IPS-18a (cell line): ENCODE results near the gene ESPN.
A peak's percentile ranks its signal among the peaks of the same experiment; 100 is the strongest.
"Not testable (repeated sequence)": the region's sequence is repeated elsewhere in the genome, so short reads cannot be mapped to it uniquely, and the experiment has no call there.

ENCODE experiments used
- H3K27ac ChIP-seq: one replicate; pipeline ENCODE4 v1.5.1; 2013; ENCODE audit warnings: low read length
- H3K27me3 ChIP-seq: one replicate; pipeline ENCODE4 v1.6.1; 2013; ENCODE audit warnings: mild to moderate bottlenecking, low read length; ENCODE audit not compliant: control insufficient read depth, insufficient read depth
- H3K36me3 ChIP-seq: one replicate; pipeline ENCODE4 v1.6.1; 2013; ENCODE audit warnings: low read depth, low read length; ENCODE audit not compliant: control insufficient read depth
- H3K4me1 ChIP-seq: one replicate; pipeline ENCODE4 v1.6.1; 2013; ENCODE audit warnings: low read depth, low read length; ENCODE audit not compliant: control insufficient read depth
- H3K4me3 ChIP-seq: one replicate; pipeline ENCODE4 v1.5.1; 2013; ENCODE audit warnings: low read length
- H3K9ac ChIP-seq: one replicate; pipeline ENCODE4 v1.6.1; 2013; ENCODE audit warnings: mild to moderate bottlenecking, low read length, moderate library complexity
- H3K9me3 ChIP-seq: one replicate; pipeline ENCODE4 v1.6.1; 2013; ENCODE audit warnings: low read depth, low read length; ENCODE audit not compliant: control insufficient read depth

Gene ESPN

GRCh38 chr1:6435129-6435528, 10.6 kb downstream of the ESPN start:
- no peak overlapping the region for H3K9ac ChIP-seq
- H3K36me3 ChIP-seq, result no peaks in the 10 kb centered on the region
- no peak overlapping the region for H3K27ac ChIP-seq
- no peaks in the 10 kb centered on the region for H3K4me1 ChIP-seq
- H3K4me3 ChIP-seq, result no peak overlapping the region
- H3K9me3 ChIP-seq, result no peaks in the 10 kb centered on the region
- H3K27me3 ChIP-seq, result peaks cover 12% of the 10 kb centered on the region

- no peaks in the 10 kb centered on the region for H3K4me1 ChIP-seq
- H3K36me3 ChIP-seq, result no peaks in the 10 kb centered on the region
- H3K9ac ChIP-seq, result no peak overlapping the region
- H3K4me3 ChIP-seq, result no peak overlapping the region
- no peak overlapping the region for H3K27ac ChIP-seq
- peaks cover 12% of the 10 kb centered on the region for H3K27me3 ChIP-seq
- no peaks in the 10 kb centered on the region for H3K9me3 ChIP-seq
These were observed 11.0 kb downstream of the ESPN start for GRCh38 chr1:6435547-6435946.

- H3K4me3 ChIP-seq, H3K9me3 ChIP-seq, H3K27ac ChIP-seq, H3K36me3 ChIP-seq, H3K4me1 ChIP-seq, H3K9ac ChIP-seq: not testable (repeated sequence)
- peaks cover 18% of the 10 kb centered on the region for H3K27me3 ChIP-seq
These were observed 11.7 kb downstream of the ESPN start for GRCh38 chr1:6436277-6436676.

- not testable (repeated sequence) for H3K27ac ChIP-seq, H3K4me1 ChIP-seq, H3K36me3 ChIP-seq, H3K9ac ChIP-seq, H3K9me3 ChIP-seq, H3K4me3 ChIP-seq
- peaks cover 26% of the 10 kb centered on the region for H3K27me3 ChIP-seq
These were observed 12.6 kb downstream of the ESPN start for GRCh38 chr1:6437012-6437700.

- Histone ChIP-seq H3K27ac (no peak overlapping the region), H3K27me3 (peaks cover 26% of the 10 kb centered on the region), H3K36me3 (no peaks in the 10 kb centered on the region), H3K4me1 (no peaks in the 10 kb centered on the region), H3K4me3 (no peak overlapping the region), H3K9me3 (no peaks in the 10 kb centered on the region), H3K9ac (no peak overlapping the region)
These were observed 13.5 kb downstream of the ESPN start for GRCh38 chr1:6438047-6438525.

- Histone ChIP-seq H3K9me3 (no peaks in the 10 kb centered on the region), H3K27me3 (peaks cover 26% of the 10 kb centered on the region), H3K36me3 (no peaks in the 10 kb centered on the region), H3K4me1 (no peaks in the 10 kb centered on the region), H3K27ac (no peak overlapping the region), H3K9ac (no peak overlapping the region), H3K4me3 (peak overlapping the region; percentile 37)
These were observed 15.9 kb downstream of the ESPN start for GRCh38 chr1:6440198-6441126.

GRCh38 chr1:6441586-6441985, 17.0 kb downstream of the ESPN start:
- H3K4me1 ChIP-seq, result peaks cover 2% of the 10 kb centered on the region
- no peak overlapping the region for H3K27ac ChIP-seq
- no peak overlapping the region for H3K9ac ChIP-seq
- H3K36me3 ChIP-seq, result no peaks in the 10 kb centered on the region
- peaks cover 26% of the 10 kb centered on the region for H3K27me3 ChIP-seq
- H3K9me3 ChIP-seq, result no peaks in the 10 kb centered on the region
- H3K4me3 ChIP-seq, result no peak overlapping the region

GRCh38 chr1:6443339-6444115, 19.0 kb downstream of the ESPN start:
- H3K9me3 ChIP-seq, result no peaks in the 10 kb centered on the region
- no peak overlapping the region for H3K4me3 ChIP-seq
- H3K9ac ChIP-seq, result no peak overlapping the region
- H3K27ac ChIP-seq, result no peak overlapping the region
- H3K36me3 ChIP-seq, result no peaks in the 10 kb centered on the region
- H3K4me1 ChIP-seq, result peaks cover 5% of the 10 kb centered on the region
- peaks cover 26% of the 10 kb centered on the region for H3K27me3 ChIP-seq

- Histone ChIP-seq H3K9ac (no peak overlapping the region), H3K4me3 (no peak overlapping the region), H3K36me3 (no peaks in the 10 kb centered on the region), H3K27me3 (peaks cover 22% of the 10 kb centered on the region), H3K4me1 (peaks cover 7% of the 10 kb centered on the region), H3K9me3 (no peaks in the 10 kb centered on the region), H3K27ac (no peak overlapping the region)
These were observed 19.8 kb downstream of the ESPN start for GRCh38 chr1:6444377-6444776.

GRCh38 chr1:6445062-6445763, 20.6 kb downstream of the ESPN start:
- H3K27ac ChIP-seq, result no peak overlapping the region

GRCh38 chr1:6445929-6446328, 21.4 kb downstream of the ESPN start:
- not testable (repeated sequence) for H3K27ac ChIP-seq, H3K9me3 ChIP-seq, H3K9ac ChIP-seq, H3K4me3 ChIP-seq, H3K36me3 ChIP-seq, H3K4me1 ChIP-seq
- H3K27me3 ChIP-seq, result peaks cover 12% of the 10 kb centered on the region

More at GRCh38 chr1:6445062-6445763, 20.6 kb downstream of the ESPN start:
- Histone ChIP-seq H3K9me3 (no peaks in the 10 kb centered on the region), H3K27me3 (peaks cover 15% of the 10 kb centered on the region), H3K9ac (no peak overlapping the region), H3K4me3 (no peak overlapping the region), H3K36me3 (no peaks in the 10 kb centered on the region), H3K4me1 (peaks cover 10% of the 10 kb centered on the region)
